ENCODE measurements around the gene GALNT14.

Gene GALNT14

DNA sequence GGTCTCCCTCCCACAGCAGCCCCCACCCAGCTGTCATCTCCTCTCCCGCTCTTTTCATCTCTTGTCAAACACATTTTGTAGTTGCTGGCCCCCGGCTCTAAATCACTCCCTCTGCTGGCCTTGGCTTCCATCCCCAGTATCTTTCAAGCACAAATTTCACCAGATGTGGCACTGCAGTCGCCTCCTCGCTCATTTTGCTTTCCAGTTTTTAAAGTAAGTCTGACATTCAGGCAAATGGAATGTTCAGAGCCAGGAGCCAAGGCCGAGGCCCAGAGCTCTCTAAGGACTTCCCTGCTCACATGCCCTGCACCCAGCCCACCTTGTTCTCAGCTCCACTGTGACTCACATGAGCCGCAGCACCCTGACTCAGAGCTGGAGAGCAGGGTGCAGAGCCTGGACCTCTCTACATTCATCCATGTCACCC is 158.4 kb downstream of the GALNT14 start:
- no peaks in the 10 kb centered on the region for H3K4me1 Mint-ChIP-seq (ENCODE audit: low read depth)
- H3K27me3 Mint-ChIP-seq = no peaks in the 10 kb centered on the region
- no peaks in the 10 kb centered on the region for H3K9me3 Mint-ChIP-seq (ENCODE audit: low read depth)
- no peaks in the 10 kb centered on the region for H3K36me3 Mint-ChIP-seq
- H3K27ac Mint-ChIP-seq = no peak overlapping the region
- H3K4me3 Mint-ChIP-seq = no peak overlapping the region

DNA sequence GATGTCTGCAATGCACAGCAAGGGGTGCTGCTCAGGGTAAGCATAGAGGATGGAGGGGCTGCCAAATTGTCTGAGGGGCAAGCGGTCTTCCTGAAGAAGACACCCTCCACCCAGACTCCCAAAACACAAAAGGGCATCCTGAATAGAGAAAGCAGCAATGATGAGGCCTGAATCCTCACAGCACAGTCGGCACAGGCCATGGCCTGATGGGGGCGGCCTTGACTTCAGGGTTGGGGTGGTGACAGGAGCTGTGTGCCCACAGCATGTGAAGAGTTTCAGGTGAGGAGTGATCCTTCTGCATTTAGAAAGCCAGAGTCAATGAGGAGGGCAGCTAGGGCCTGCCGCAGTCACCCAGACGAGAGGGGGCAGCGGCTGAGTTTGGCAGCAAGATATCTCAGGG is 159.4 kb downstream of the GALNT14 start:
- H3K36me3 Mint-ChIP-seq = no peaks in the 10 kb centered on the region
- no peaks in the 10 kb centered on the region for H3K9me3 Mint-ChIP-seq (ENCODE audit: low read depth)
- H3K4me1 Mint-ChIP-seq (ENCODE audit: low read depth) = no peaks in the 10 kb centered on the region
- H3K27ac Mint-ChIP-seq = no peak overlapping the region
- H3K27me3 Mint-ChIP-seq = no peaks in the 10 kb centered on the region
- no peak overlapping the region for H3K4me3 Mint-ChIP-seq

DNA sequence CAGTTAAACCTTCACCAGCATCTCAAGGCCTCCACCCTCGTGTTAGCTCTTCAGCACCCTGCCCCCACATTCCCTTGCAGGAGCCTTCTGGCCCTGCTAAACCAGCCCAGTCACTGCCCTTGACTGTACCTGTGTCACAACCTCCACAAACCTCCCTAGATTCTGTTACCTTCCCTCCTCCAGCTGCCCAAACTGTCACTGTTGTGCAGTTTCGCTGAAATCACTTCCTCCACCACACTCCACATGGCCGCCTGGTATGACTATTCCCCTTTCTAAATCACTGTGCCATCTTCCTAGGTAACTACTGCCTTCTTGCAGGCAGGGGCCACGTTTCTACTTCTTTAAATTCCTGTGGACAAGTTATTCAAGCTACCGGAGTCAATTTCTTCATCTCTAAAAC is 160.2 kb downstream of the GALNT14 start:
- H3K4me1 Mint-ChIP-seq (ENCODE audit: low read depth) = no peaks in the 10 kb centered on the region
- H3K27me3 Mint-ChIP-seq = no peaks in the 10 kb centered on the region
- H3K9me3 Mint-ChIP-seq (ENCODE audit: low read depth) = no peaks in the 10 kb centered on the region

DNA sequence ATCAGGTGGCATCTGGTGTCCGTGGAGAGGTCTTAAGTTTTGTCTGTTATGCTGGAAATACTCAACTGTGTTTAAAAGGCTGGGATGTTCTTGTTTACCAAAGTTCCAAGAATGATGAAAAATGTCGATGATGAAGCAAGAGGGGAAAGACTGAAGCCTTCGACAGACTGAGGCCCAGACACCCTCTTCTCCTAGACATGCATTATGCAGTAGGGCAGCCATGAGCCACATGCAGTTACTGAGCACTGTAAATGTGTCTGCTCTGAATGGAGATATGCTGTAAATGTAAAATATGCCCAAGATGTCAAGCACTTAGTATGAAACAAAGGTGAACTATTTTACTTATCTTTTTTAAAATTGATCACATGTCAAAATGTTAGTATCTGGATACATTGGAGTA is 163.1 kb downstream of the GALNT14 start:
- no peaks in the 10 kb centered on the region for H3K36me3 Mint-ChIP-seq
- no peak overlapping the region for H3K27ac Mint-ChIP-seq
- H3K9me3 Mint-ChIP-seq (ENCODE audit: low read depth) = no peaks in the 10 kb centered on the region
- no peak overlapping the region for H3K4me3 Mint-ChIP-seq
- no peaks in the 10 kb centered on the region for H3K27me3 Mint-ChIP-seq
- H3K4me1 Mint-ChIP-seq (ENCODE audit: low read depth) = no peaks in the 10 kb centered on the region

More for the DNA sequence above, 160.2 kb downstream of the GALNT14 start:
- Mint-ChIP-seq H3K27ac (no peak overlapping the region), H3K4me3 (no peak overlapping the region), H3K36me3 (no peaks in the 10 kb centered on the region)

DNA sequence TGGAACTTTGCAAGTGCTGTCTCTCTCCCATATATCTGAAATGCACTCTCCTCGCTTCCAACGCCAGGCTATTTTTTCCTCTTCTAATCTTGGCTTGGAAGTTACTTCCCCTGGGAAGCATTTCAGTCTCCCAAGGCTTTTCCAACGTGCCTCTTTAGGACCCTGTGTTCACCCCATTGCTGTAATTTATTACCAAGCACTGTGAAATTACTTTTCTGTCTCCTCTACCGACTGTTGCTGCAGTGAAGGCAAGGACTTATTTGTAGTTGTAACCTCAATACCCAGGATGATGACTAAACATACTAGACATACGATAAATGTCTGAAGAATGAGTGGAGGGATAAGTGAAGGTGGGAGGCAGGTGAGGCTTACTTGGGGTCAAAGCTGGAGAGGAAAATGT is 163.7 kb downstream of the GALNT14 start:
- Mint-ChIP-seq H3K9me3 (ENCODE audit: low read depth) (no peaks in the 10 kb centered on the region), H3K36me3 (no peaks in the 10 kb centered on the region), H3K4me1 (ENCODE audit: low read depth) (no peaks in the 10 kb centered on the region), H3K4me3 (no peak overlapping the region), H3K27ac (no peak overlapping the region), H3K27me3 (no peaks in the 10 kb centered on the region)

DNA sequence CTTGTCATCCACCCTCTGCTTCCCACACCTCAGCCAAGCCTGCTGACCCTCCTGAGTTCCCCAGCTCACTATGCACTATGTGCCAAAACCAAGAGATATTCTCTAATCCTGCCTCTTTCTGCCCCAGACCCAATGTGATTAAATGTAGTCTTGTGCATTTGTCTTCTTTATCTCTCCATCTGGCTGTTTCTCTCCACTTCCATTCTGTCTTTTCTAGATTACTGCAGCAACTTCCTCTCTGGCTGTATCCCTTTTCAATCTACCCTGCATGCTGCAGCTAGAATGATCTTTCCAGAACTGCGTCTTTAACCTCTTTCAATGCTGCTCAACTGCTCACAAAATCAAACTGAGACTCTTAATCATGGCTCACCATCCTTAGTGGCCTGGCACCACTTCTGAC is 164.1 kb downstream of the GALNT14 start:
- Mint-ChIP-seq H3K9me3 (ENCODE audit: low read depth) (no peaks in the 10 kb centered on the region), H3K27ac (no peak overlapping the region), H3K27me3 (no peaks in the 10 kb centered on the region), H3K4me3 (no peak overlapping the region), H3K36me3 (no peaks in the 10 kb centered on the region), H3K4me1 (ENCODE audit: low read depth) (no peaks in the 10 kb centered on the region)

DNA sequence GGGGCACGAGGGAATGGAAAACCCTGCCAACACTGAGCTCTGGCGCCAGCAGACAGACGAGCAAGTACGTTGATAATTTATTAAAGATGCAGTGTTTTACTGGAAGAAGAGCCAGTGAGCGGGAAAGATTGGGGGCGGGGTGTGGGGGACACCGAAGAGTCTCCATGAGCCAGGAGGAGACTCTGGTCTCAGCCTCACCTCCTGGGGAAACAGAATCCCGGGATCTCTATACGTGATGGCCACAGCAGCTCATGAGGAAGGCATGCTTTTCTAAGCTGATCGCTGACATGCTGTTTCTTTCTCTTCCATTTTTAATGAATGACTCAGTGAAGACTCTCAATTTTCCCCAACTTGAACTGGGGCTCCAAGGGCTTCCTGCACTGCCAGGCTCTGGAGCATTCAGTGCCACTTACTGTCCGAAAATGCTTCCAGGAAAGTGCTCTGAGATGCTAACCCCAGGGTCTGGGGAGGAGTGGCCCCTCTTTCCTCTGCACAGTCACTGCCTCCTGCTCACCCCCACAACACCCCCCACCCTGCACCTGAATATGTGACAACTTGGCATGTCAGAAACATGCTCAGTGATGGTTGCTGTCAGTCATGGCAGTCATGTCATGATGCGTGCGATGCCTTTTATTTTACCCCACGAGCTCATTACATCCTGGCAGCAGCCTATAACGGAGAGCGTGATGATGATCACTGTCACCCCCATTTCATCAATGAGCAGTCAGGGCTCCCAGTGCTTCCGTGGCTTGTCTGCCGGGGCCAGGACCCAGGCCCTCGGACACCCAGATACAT is 166.8 kb downstream of the GALNT14 start:
- Mint-ChIP-seq H3K27ac (no peak overlapping the region), H3K27me3 (peaks cover 2% of the 10 kb centered on the region), H3K4me3 (no peak overlapping the region), H3K9me3 (ENCODE audit: low read depth) (no peaks in the 10 kb centered on the region), H3K4me1 (ENCODE audit: low read depth) (no peaks in the 10 kb centered on the region), H3K36me3 (no peaks in the 10 kb centered on the region)

DNA sequence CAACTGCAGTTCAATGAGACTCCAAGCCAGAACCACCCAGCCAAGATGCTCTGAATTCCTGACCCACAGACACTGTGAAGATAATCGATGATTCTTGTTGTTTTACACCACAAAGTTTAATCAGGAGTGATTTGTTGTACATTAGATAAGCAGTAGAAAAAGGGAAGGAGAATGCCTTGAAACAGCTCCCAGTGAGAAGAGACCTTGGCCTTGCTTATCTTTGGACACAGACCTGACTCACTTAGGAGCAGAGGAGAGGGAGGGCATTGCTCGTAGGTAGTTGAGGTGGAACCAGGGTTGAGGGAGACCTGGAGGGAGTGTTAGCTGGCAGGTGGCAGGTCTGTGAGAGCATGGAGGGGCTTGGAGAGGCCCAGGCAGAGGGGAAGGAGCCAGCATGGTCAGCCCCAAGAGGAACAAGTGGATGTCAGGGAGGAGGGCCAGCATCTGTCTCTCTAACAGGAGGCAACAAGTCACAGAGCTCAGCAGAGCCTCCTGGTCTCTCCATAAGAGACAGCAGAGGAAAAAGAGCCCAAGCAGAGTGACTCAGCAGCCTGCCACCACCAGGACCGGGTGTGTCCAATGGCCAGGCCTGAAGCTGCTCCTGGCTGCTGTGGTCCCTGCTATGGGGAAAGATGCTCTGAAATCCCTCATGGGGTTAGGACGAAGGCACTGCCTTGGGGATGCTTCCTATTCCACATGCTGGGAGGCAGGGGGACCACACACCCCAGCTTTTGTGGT is 169.4 kb downstream of the GALNT14 start:
- no peak overlapping the region for H3K4me3 Mint-ChIP-seq
- H3K9me3 Mint-ChIP-seq (ENCODE audit: low read depth) = no peaks in the 10 kb centered on the region
- H3K27ac Mint-ChIP-seq = no peak overlapping the region
- no peaks in the 10 kb centered on the region for H3K36me3 Mint-ChIP-seq
- no peaks in the 10 kb centered on the region for H3K4me1 Mint-ChIP-seq (ENCODE audit: low read depth)
- H3K27me3 Mint-ChIP-seq = peaks cover 2% of the 10 kb centered on the region

DNA sequence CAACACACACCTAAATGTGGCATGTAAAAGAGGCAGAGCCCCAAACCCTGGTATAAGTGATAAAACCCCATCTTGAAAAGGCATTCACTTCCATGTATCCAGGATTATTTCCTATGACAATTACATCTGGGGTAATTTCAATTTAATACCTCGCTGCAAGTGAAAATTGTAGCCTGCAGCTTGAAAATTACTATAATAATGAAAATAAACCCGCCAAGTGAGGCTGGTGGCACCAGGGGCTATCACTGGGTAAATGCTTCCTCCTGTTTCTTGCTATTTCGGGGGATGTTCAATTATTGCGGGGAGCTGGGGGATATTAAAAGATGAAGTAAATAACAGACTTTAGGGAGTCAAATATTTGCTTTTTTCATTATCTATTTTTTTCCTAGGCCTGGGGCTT is 171.5 kb downstream of the GALNT14 start:
- Mint-ChIP-seq H3K9me3 (ENCODE audit: low read depth) (no peaks in the 10 kb centered on the region), H3K27ac (no peak overlapping the region)

DNA sequence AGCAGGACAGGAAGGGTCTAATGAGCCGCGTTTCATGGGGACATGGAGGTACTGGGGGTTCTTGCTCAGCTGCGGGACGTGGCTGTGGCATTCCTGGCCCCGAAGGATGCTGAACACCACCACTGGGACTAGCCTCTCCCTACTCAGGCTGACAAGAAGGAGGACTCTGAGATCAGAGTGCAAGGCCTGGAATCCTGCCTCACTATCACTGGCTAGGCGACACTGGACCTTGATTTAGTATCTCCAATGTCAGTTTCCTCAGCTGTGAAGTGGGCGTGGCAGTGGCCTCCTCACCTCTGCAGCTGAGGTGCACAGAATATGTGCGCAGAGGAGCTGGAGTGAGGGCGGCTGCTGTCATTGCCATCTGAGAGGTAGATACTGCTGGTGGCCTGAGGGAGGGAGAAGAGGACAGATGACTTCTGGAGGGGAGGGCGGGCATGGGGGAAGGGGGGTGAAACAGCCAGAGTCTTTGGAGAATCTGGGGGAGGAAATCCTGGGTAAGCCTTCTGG is 173.2 kb downstream of the GALNT14 start:
- Mint-ChIP-seq H3K4me3 (no peak overlapping the region), H3K9me3 (ENCODE audit: low read depth) (no peaks in the 10 kb centered on the region), H3K27ac (no peak overlapping the region), H3K4me1 (ENCODE audit: low read depth) (no peaks in the 10 kb centered on the region), H3K27me3 (peaks cover 2% of the 10 kb centered on the region), H3K36me3 (no peaks in the 10 kb centered on the region)

More for the DNA sequence above, 171.5 kb downstream of the GALNT14 start:
- H3K4me3 Mint-ChIP-seq = no peak overlapping the region
- H3K4me1 Mint-ChIP-seq (ENCODE audit: low read depth) = no peaks in the 10 kb centered on the region
- no peaks in the 10 kb centered on the region for H3K36me3 Mint-ChIP-seq
- peaks cover 2% of the 10 kb centered on the region for H3K27me3 Mint-ChIP-seq

DNA sequence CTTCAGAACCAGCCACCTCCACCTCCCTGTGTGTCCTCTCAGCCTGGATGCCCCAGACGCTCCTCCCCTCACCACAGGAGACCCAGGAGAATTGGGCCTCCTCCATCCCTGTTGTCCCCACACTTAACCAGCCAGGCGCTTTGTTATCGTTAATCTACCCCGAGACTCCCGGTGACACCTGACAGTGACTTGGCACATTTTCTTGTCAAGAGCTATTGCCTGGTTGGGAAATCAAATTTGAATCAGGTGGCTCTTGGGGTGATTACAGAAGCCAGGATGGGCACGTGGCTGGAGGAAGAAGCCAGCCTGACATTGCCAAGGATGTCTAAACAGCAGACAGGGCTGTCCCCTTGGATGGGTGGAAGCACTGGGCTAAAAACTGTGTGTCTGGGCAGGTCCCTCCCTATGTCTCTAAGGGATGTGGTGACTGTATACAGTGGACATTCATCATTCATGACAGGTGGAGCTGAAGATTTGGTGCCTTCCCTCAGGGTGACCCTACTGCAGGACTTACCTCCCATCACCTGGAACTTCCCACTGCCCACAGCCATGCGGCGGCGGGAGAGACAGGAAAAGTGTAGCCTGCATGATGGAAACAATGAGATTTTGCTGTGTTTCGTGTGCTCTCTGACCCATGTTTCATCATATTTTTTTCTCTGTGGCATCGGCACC is 173.8 kb downstream of the GALNT14 start:
- Mint-ChIP-seq H3K4me1 (ENCODE audit: low read depth) (no peaks in the 10 kb centered on the region), H3K36me3 (no peaks in the 10 kb centered on the region), H3K4me3 (no peak overlapping the region), H3K27me3 (peaks cover 2% of the 10 kb centered on the region), H3K9me3 (ENCODE audit: low read depth) (no peaks in the 10 kb centered on the region), H3K27ac (no peak overlapping the region)

DNA sequence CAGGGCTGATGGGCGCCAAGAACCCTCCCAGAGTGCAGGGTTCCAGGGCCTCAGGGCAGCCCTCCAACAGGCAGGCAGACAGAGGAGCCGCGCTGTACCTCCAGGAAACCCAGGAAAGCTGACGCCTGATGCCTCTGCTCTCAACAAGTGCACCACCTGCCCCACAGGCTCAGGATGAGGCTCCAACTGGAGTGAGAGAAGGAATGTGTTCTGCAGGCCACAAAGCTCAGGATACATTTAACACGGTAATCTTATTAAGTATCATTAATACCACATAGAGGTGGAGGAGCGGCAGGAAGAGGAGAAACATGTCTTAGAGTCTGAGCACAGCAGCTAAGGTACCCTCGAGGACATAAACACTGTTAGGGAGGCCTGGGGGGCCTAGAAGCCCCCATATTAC is 175.1 kb downstream of the GALNT14 start:
- no peaks in the 10 kb centered on the region for H3K4me1 Mint-ChIP-seq (ENCODE audit: low read depth)
- H3K27me3 Mint-ChIP-seq = no peaks in the 10 kb centered on the region
- H3K36me3 Mint-ChIP-seq = no peaks in the 10 kb centered on the region
- no peak overlapping the region for H3K4me3 Mint-ChIP-seq
- H3K27ac Mint-ChIP-seq = no peak overlapping the region
- H3K9me3 Mint-ChIP-seq (ENCODE audit: low read depth) = no peaks in the 10 kb centered on the region

DNA sequence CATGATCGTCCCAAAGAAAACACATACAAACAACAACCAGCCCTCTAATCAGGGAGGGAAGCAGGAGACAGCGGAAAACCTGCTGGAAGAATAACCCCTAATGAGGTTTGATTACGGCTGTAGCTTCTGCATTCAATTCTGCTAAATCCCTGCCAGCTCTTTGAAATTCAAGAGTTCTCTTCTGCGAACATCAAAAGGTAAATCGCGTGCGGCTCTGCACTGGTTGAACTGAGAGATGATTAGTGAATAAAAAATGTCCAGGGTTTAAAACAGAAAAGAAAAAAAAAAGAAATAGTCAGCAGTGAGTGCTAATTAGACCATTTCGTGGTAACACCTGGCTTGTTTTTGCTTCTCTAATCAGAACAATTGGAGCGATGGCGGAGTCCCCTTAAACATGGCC is 178.0 kb downstream of the GALNT14 start:
- Mint-ChIP-seq H3K27ac (no peak overlapping the region), H3K4me3 (no peak overlapping the region), H3K27me3 (no peaks in the 10 kb centered on the region), H3K36me3 (no peaks in the 10 kb centered on the region), H3K4me1 (ENCODE audit: low read depth) (no peaks in the 10 kb centered on the region), H3K9me3 (ENCODE audit: low read depth) (no peaks in the 10 kb centered on the region)

DNA sequence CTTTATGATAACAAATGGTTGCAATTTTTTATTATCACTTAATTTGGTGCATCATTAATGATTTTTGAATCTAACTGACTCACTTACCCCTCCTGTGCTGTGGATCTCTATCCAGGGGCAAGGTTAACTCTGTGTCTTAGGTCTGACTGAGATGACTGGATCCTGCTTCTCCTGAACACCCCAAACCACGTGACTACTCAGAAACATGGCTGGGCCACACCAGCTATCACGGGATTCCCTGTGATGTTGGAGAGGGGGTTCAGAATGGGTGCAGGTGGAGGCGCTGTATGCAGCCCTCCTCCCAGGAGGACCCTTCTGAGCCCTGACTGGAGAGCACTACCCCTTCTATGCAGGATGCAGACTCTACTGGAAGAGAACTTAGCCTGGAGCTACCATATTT is 178.6 kb downstream of the GALNT14 start:
- Mint-ChIP-seq H3K4me1 (ENCODE audit: low read depth) (no peaks in the 10 kb centered on the region), H3K9me3 (ENCODE audit: low read depth) (no peaks in the 10 kb centered on the region), H3K27me3 (no peaks in the 10 kb centered on the region), H3K27ac (no peak overlapping the region), H3K4me3 (no peak overlapping the region), H3K36me3 (no peaks in the 10 kb centered on the region)

DNA sequence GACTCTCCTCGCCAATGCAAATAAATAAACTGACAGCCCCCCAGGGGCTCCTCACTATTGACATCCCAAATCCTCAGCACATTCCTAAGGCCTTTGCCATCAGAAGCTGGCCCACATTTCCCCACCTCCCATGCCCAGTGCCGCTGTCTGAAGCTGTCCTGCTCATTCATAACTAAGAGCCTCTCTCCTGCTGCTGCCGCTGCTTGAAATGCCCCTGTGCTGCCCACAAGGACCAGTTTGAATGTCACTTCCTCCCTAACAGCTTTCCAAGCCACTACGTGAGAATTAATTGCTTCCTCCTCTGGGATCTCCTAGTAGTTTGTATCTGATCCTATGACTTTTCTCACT is 179.3 kb downstream of the GALNT14 start:
- no peak overlapping the region for H3K4me3 Mint-ChIP-seq

More for the DNA sequence above, 179.3 kb downstream of the GALNT14 start:
- Mint-ChIP-seq H3K36me3 (no peaks in the 10 kb centered on the region), H3K4me1 (ENCODE audit: low read depth) (no peaks in the 10 kb centered on the region), H3K27me3 (no peaks in the 10 kb centered on the region), H3K27ac (no peak overlapping the region), H3K9me3 (ENCODE audit: low read depth) (no peaks in the 10 kb centered on the region)
